Measurements from ENCODE around the gene CAMKK1. TPM values are rescaled to one million over a fixed set of nuclear protein-coding genes. Genes with fewer than 3 reads are reported as not detected.

CAMKK1 gene
- total and polyA plus RNA-seq, 2 of the 4 experiments (the other 2 are of a cell fraction) = 4.1 to 8.2 TPM

- Histone ChIP-seq H3K4me2 (ENCODE audit: low read depth, low read length) (no peak overlapping the region), H3K14ac (replicated peaks; ENCODE audit: low read depth, low read length) (0 out of 2 replicates have a peak overlapping the region, but pooled peaks have one; percentile 22), H2BK15ac (ENCODE audit: low read depth, low read length) (no peak overlapping the region), H4K20me1 (ENCODE audit: insufficient read depth, low read length) (no peaks in the 10 kb centered on the region), H4K8ac (ENCODE audit: low read depth in 2 of 2, low read length in 2 of 2) (no peak overlapping the region), H3K4me3 (ENCODE audit: insufficient read depth, low read depth, low read length) (no peak overlapping the region), H4K91ac (ENCODE audit: insufficient read depth, low read depth, low read length) (no peak overlapping the region), H3K23ac (ENCODE audit: low read depth, low read length) (no peak overlapping the region), H3K9me3 (ENCODE audit: control insufficient read depth, insufficient read depth, low read length) (no peaks in the 10 kb centered on the region), H2BK120ac (ENCODE audit: low read depth, low read length) (no peak overlapping the region), H3K9ac (ENCODE audit: low read depth, low read length) (no peak overlapping the region; the same call in 1 of the 2 replicates), H3K27ac (ENCODE audit: insufficient read depth, low read length) (no peak overlapping the region), H3K4ac (ENCODE audit: low read depth, low read length) (no peak overlapping the region), H3K79me1 (ENCODE audit: low read depth in 1 of 2, low read length in 2 of 2) (no peaks in the 10 kb centered on the region), H3K4me1 (ENCODE audit: control insufficient read depth, insufficient read depth, low read length) (no peaks in the 10 kb centered on the region), H3K56ac (ENCODE audit: extremely low read depth, insufficient read depth, low read length) (no peak overlapping the region), H3K27me3 (ENCODE audit: control insufficient read depth, insufficient read depth, low read length) (no peaks in the 10 kb centered on the region), H3K18ac (ENCODE audit: low read depth, low read length) (no peak overlapping the region), H4K5ac (ENCODE audit: low read depth, low read length) (no peak overlapping the region), H3K36me3 (ENCODE audit: control insufficient read depth, insufficient read depth, low read length) (peaks cover 29% of the 10 kb centered on the region), H3K9me1 (ENCODE audit: insufficient read depth, low read length) (no peaks in the 10 kb centered on the region), H2AK9ac (replicated peaks; ENCODE audit: low read depth, low read length, poor library complexity) (peak overlapping the region; percentile 72), H2BK5ac (ENCODE audit: low read depth, low read length, poor library complexity, severe bottlenecking) (no peak overlapping the region), H2AK5ac (ENCODE audit: low read depth, low read length) (no peak overlapping the region), H2BK20ac (ENCODE audit: low read depth, low read length) (no peak overlapping the region), H2AFZ (replicated peaks; ENCODE audit: low read length, poor library complexity) (peak overlapping the region; percentile 70)
- no peak; the same call in 1 of the 2 replicates for ATAC-seq (ENCODE audit: low read depth)
- no peak for TF ChIP-seq FOS (IDR thresholded peaks at IDR 0.05; ENCODE audit: low read depth, low read length)
- TF ChIP-seq NFE2L2 (IDR thresholded peaks at IDR 0.05; ENCODE audit: low read depth, low read length) = no peak
- TF ChIP-seq CEBPB (IDR thresholded peaks at IDR 0.05; ENCODE audit: low read depth, low read length) = no peak
- TF ChIP-seq POLR2A (IDR thresholded peaks at IDR 0.05; ENCODE audit: low read depth, low read length) = no peak
- no peak for TF ChIP-seq RFX5 (IDR thresholded peaks at IDR 0.05; ENCODE audit: low read depth, low read length)
- TF ChIP-seq BHLHE40 (IDR thresholded peaks at IDR 0.05; ENCODE audit: low read depth, low read length) = no peak
- no peak for TF ChIP-seq ELK1 (IDR thresholded peaks at IDR 0.05; ENCODE audit: borderline replicate concordance, low read depth, low read length)
- TF ChIP-seq MAFK (IDR thresholded peaks at IDR 0.05; ENCODE audit: low read depth, low read length) = no peak
- in situ Hi-C loops (cut with MboI; ENCODE audit: low sequenced_read_pairs) = no loop called here
- dilution Hi-C loops (cut with HindIII; ENCODE audit: low sequenced_read_pairs, unreplicated experiment) = no loop called here
- ChIA-PET CTCF (no interaction called here), POLR2A (ENCODE audit: unreplicated experiment) (no interaction called here)
- 42% methylated on average over 6 of the region's 11 CpGs; no CpG with 5 or more reads in 1 of the 2 experiments for WGBS, 2 experiments (ENCODE audit: extremely low coverage in 2 of 2, insufficient read length in 1 of 2)
- no peak for DNase-seq
- intact Hi-C loops (cut with micrococcal nuclease) = no loop called here
- no TSS peak for BruUV-seq (replicated peaks)
These were observed 22.0 kb downstream of the CAMKK1 start for GRCh38 chr17:3870871-3871306.
